Bronchial epithelial cell (primary cell): ENCODE results near the gene PEPD. TPM values are rescaled to one million over a fixed set of nuclear protein-coding genes. Genes with fewer than 3 reads are reported as not detected.

Experiments used
- DNase-seq: peaks from one replicate; pipeline ENCODE4 v3.0.0-alpha.2; 2010; ENCODE audit warnings: low read depth
- FAIRE-seq: peaks from 2 replicates; lab custom pipeline; 2011; peaks lifted over from hg19 to GRCh38; lab: Jason Lieb, UNC
- H3K27me3 ChIP-seq: 2 replicates; pipeline ENCODE4 v1.5.1; 2011; ENCODE audit warnings: low read length; ENCODE audit not compliant: control insufficient read depth, insufficient read depth
- H3K36me3 ChIP-seq: 2 replicates; pipeline ENCODE4 v1.5.1; 2011; ENCODE audit warnings: low read length; ENCODE audit not compliant: control insufficient read depth, insufficient read depth
- H3K4me3 ChIP-seq: 2 replicates; pipeline ENCODE4 v1.5.1; 2011; ENCODE audit warnings: mild to moderate bottlenecking, low read depth, low read length, control low read depth
- total RNA-seq: library from RNA; depleted of rRNA; stranded (reverse); fragments of >200 nt; gene quantifications from 2 replicates; pipeline ENCODE4 v1.2.1, GENCODE V29; 2014
- TF ChIP-seq, protein P1 (sequence below): IDR thresholded peaks from 2 replicates; pipeline ENCODE4 v1.5.1; 2011; ENCODE audit warnings: mild to moderate bottlenecking, moderate library complexity, low read length, control low read depth, inconsistent platforms; ENCODE audit not compliant: insufficient read depth, severe bottlenecking

PEPD gene
- total RNA-seq, 1 donor from 2014 or later = 35.8 TPM

DNA sequence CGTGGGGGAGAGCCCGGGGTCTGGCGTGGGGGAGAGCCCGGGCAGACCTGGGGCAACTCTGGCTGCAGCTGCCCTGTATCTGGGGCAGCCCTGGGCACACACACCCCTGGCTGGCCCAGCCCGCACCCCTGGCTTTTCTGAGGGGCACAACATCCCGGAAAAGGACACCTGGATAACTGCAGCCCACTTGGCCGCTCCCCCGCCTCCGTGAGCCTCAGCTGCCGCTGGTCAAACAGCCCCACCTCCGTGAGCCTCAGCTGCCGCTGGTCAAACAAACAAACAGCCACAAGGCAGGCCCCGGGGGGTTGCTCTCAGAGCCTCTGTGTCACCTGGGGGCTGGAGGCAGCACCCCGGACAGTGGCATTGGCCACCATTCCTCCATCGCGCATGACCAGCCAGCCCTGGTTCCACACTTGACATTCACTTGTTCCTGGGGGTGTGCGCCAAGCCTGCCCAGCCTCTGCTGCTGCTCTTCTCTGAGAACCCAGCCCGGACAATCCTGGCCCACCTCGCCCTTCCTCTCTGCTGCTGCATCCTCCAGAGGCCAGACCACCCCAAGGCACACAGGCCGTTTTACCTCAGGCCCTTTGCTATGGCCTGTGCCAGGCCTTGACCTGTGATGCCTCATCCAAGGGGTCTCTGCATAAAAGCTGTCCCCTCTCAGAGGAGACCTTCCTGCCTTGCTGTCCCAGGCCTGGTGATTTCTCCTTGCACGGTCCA, 128.1 kb downstream of the PEPD start:
- no peak for FAIRE-seq

DNA sequence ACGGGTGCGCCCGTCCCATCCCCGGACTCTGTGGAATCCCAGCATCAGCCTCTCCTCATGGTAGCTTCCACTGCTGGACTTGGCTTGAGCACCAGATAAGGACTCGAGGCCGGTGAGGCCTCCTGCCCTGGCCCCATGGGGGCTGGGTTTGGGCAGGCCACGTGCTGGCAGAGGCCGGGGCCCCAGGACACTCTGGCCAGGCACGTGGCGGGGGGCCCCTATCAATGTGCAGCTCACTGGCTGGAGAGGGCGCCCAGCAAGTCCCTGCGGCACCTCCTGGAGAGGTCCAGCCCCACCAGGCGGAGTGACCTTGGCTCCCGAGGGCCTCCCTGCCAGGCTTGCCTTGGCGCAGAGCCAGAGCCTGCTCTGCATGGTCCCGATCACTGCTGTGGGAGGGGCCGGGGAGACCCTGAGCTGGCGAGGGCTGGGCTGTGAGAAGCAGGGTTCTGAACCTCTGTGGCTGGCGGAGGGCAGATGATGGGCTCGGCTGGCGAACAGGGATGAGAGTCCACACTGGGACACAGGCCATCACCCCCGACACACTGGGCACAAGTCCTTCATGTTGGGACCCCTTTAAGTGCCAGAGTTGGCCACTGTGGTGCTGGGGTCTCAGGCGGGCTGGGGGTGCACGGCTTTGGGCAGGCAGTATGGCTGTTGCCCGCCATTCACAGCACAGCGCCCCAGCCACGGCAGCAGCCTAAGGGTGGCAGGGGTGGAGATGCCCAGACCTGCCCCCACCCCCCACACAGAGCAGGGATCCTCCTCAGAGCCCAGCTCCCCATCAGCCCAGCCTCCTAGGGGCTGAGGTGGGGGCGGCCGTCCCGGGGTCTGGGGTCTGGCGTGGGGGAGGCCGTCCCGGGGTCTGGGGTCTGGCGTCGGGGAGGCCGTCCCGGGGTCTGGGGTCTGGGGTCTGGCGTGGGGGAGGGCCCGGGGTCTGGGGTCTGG, 129.0 kb downstream of the PEPD start:
- Histone ChIP-seq H3K36me3 (no peaks in the 10 kb centered on the region), H3K27me3 (no peaks in the 10 kb centered on the region), H3K4me3 (no peak overlapping the region)
- no peak for DNase-seq
- FAIRE-seq = no peak
- TF ChIP-seq, protein P1, sequence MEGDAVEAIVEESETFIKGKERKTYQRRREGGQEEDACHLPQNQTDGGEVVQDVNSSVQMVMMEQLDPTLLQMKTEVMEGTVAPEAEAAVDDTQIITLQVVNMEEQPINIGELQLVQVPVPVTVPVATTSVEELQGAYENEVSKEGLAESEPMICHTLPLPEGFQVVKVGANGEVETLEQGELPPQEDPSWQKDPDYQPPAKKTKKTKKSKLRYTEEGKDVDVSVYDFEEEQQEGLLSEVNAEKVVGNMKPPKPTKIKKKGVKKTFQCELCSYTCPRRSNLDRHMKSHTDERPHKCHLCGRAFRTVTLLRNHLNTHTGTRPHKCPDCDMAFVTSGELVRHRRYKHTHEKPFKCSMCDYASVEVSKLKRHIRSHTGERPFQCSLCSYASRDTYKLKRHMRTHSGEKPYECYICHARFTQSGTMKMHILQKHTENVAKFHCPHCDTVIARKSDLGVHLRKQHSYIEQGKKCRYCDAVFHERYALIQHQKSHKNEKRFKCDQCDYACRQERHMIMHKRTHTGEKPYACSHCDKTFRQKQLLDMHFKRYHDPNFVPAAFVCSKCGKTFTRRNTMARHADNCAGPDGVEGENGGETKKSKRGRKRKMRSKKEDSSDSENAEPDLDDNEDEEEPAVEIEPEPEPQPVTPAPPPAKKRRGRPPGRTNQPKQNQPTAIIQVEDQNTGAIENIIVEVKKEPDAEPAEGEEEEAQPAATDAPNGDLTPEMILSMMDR = no peak

More for the DNA sequence above, 128.1 kb downstream of the PEPD start:
- Histone ChIP-seq H3K27me3 (no peaks in the 10 kb centered on the region), H3K4me3 (no peak overlapping the region), H3K36me3 (no peaks in the 10 kb centered on the region)
- TF ChIP-seq, protein P1 = no peak
- no peak for DNase-seq

DNA sequence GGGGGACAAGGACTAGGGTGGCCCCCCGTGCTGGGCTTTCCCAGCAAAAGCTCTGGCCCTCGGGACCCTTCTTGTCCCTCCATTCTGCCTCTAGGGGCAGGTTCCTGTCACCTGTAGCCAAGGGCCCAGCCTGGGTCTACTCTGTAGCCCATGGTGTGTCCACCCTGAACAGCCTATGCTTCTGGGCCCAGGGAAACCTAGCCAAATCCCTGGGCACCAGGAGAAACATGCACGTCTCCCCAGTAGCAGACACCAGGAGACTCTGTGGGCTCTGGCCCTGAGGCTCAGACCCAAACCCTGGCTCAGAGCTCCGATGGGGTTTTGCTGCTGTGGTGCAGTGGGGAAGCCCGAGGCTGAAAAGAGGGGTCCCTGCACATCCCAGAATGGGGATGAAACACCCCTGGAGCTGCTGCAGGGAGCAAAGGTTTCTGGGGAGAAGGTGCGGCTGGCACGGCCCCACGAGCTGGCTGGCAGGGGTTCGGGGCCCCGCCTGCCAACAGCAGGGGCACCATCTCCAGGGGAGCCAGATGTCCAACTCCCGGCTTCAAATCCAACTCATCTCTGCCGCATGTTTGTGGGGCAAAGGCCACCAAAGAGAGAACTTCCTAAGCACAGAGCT, 129.9 kb downstream of the PEPD start:
- DNase-seq (no peak), FAIRE-seq (no peak)
- peaks cover 2% of the 10 kb centered on the region for H3K36me3 ChIP-seq
- TF ChIP-seq, protein P1 = no peak
- H3K4me3 ChIP-seq = no peak overlapping the region
- no peaks in the 10 kb centered on the region for H3K27me3 ChIP-seq

DNA sequence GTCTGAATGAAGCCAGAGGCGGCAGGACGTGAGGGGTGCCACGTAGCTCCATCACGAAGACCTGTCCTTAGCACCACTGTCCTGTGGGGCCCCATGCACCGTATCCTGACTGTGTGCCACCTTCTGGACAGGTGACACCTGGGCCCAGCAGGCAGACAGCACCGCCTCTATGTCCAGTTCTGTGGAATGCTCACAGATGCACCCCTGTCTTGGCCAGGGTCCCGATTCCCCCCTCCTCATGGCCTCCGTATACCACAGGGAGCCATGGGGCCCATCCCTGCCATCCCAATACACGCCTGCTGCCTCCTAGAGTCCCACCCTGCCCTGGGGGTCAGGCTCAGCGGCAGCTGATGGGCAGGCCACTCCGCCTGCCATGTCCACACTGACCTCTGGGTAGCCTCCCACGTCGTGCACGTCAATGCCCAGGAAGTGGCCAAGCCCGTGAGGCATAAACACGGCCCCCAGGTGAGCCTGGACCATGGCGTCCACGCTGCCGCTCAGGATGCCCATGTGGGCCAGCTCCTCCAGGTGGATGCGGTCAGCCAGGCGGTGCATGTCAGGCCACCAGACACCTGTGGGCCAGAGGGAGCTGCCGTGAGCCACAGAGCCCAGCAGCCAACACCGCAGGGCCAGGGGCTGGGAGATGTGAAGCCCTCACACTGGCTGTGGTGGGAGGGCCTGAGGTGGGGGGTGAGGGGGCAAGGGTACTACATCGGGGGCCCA, 130.5 kb downstream of the PEPD start:
- no peak for FAIRE-seq
- no peak for DNase-seq
- Histone ChIP-seq H3K4me3 (no peak overlapping the region), H3K27me3 (no peaks in the 10 kb centered on the region), H3K36me3 (peaks cover 2% of the 10 kb centered on the region)
- TF ChIP-seq, protein P1 = no peak

DNA sequence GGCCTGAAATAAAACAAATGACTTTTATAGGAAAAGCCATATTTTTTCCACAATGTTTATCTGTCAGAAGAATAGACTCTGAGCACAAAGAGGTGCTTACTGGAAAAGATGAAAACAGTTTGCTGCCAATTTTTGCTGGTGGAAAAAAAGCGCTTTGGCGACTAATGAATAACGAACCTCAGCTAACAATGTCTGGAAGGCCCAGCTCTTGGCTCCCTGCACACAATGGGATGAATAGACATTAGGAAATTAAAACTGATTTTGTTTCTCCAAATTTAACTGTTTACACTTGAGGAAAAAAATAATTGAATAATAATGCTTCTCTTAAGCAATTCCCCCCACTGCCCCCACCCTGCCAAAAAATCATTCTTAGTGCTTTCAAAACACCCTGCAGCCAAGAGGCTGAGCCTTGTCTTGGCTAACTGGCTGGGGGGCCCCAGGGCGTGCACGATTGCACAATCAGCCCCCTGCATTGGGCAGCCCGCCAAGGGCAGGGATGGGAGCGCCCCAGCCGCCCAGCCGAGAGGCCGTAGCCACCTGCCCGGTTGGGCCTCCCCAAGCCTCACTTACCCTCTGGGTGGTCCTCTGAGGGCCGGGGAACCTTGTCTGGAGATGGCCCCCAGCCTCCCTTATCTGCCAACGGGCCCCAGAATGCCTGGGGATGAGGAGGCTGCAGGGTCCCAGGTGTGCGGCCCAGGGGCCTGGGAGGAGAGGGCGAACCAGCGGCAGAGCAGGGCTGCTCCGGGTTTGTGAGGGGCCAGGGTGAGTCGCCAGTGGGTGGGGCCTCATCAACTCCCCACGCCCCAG, 131.3 kb downstream of the PEPD start:
- Histone ChIP-seq H3K4me3 (no peak overlapping the region), H3K27me3 (no peaks in the 10 kb centered on the region), H3K36me3 (peaks cover 4% of the 10 kb centered on the region)
- FAIRE-seq (no peak), DNase-seq (no peak)
- TF ChIP-seq, protein P1 = no peak
